Measurements from ENCODE around the gene TBX4. TPM values are rescaled to one million over a fixed set of nuclear protein-coding genes. Genes with fewer than 3 reads are reported as not detected.
A peak's percentile ranks its signal among the peaks of the same experiment; 100 is the strongest.

The TBX4 gene
- polyA plus RNA-seq, 6 donors from 2014 or later, result not detected

GRCh38 chr17:61409301-61410112, 42.7 kb upstream of the TBX4 start:
- DNase-seq, result peak; percentile 52
- no peak overlapping the region for H3K27ac Mint-ChIP-seq
- H3K4me3 Mint-ChIP-seq, result peak overlapping the region; percentile 79 to 90 (median 83)
- H3K4me1 Mint-ChIP-seq, result peaks cover 22 to 36% (median 35%) of the 10 kb centered on the region in 3 donors
- H3K9me3 Mint-ChIP-seq, result no peaks in the 10 kb centered on the region
- ATAC-seq (ENCODE audit: low read depth in 2 of 2), result peak; percentile 33 to 44
- H3K36me3 Mint-ChIP-seq, result no peaks in the 10 kb centered on the region
- peaks cover 47 to 63% (median 53%) of the 10 kb centered on the region in 3 donors for H3K27me3 Mint-ChIP-seq

- H3K27me3 Mint-ChIP-seq, result peaks cover 47 to 66% (median 56%) of the 10 kb centered on the region in 3 donors
- ATAC-seq (ENCODE audit: low read depth in 2 of 2) (peak; percentile 54 to 59), DNase-seq (peak; percentile 66)
- peaks cover 22 to 36% (median 35%) of the 10 kb centered on the region in 3 donors for H3K4me1 Mint-ChIP-seq
- H3K36me3 Mint-ChIP-seq, result no peaks in the 10 kb centered on the region
- no peaks in the 10 kb centered on the region for H3K9me3 Mint-ChIP-seq
- H3K4me3 Mint-ChIP-seq, result peak overlapping the region; percentile 77 to 87 (median 83)
- H3K27ac Mint-ChIP-seq, result peak overlapping the region in 3 of 6 donors; percentile 61 to 79 (median 77)
Observed at GRCh38 chr17:61410141-61411010, 41.8 kb upstream of the TBX4 start.

- ATAC-seq (ENCODE audit: low read depth in 2 of 2) (no peak), DNase-seq (no peak)
- Mint-ChIP-seq H3K9me3 (no peaks in the 10 kb centered on the region), H3K27me3 (peaks cover 50 to 71% (median 57%) of the 10 kb centered on the region in 3 donors), H3K4me3 (peak overlapping the region; percentile 77 to 91 (median 84)), H3K36me3 (no peaks in the 10 kb centered on the region), H3K4me1 (peaks cover 22 to 36% (median 35%) of the 10 kb centered on the region in 3 donors), H3K27ac (no peak overlapping the region)
Observed at GRCh38 chr17:61411011-61411260, 41.3 kb upstream of the TBX4 start.

GRCh38 chr17:61411261-61412142, 40.7 kb upstream of the TBX4 start:
- Mint-ChIP-seq H3K36me3 (no peaks in the 10 kb centered on the region), H3K4me1 (peaks cover 21 to 36% (median 32%) of the 10 kb centered on the region in 3 donors), H3K27me3 (peaks cover 49 to 69% (median 57%) of the 10 kb centered on the region in 3 donors), H3K27ac (no peak overlapping the region), H3K4me3 (peak overlapping the region; percentile 51 to 91 (median 78)), H3K9me3 (no peaks in the 10 kb centered on the region)
- DNase-seq, result no peak
- ATAC-seq (ENCODE audit: low read depth in 2 of 2), result no peak

- no peak overlapping the region for H3K27ac Mint-ChIP-seq
- ATAC-seq (ENCODE audit: low read depth in 2 of 2) (peak; percentile 71 to 75), DNase-seq (peak; percentile 82)
- H3K4me3 Mint-ChIP-seq, result peak overlapping the region; percentile 47 to 88 (median 76)
- peaks cover 45 to 69% (median 56%) of the 10 kb centered on the region in 3 donors for H3K27me3 Mint-ChIP-seq
- H3K36me3 Mint-ChIP-seq, result no peaks in the 10 kb centered on the region
- H3K4me1 Mint-ChIP-seq, result peaks cover 23 to 33% (median 31%) of the 10 kb centered on the region in 3 donors
- no peaks in the 10 kb centered on the region for H3K9me3 Mint-ChIP-seq
Observed at GRCh38 chr17:61412143-61412859, 39.9 kb upstream of the TBX4 start.

GRCh38 chr17:61412860-61413660, 39.2 kb upstream of the TBX4 start:
- H3K27me3 Mint-ChIP-seq, result peaks cover 38 to 66% (median 52%) of the 10 kb centered on the region in 3 donors
- peak in 1 of 2 donors; percentile 7 for ATAC-seq (ENCODE audit: low read depth in 2 of 2)

GRCh38 chr17:61413661-61414126, 38.5 kb upstream of the TBX4 start:
- H3K4me1 Mint-ChIP-seq, result peaks cover 17 to 24% (median 18%) of the 10 kb centered on the region in 3 donors
- H3K27ac Mint-ChIP-seq, result no peak overlapping the region
- no peak for ATAC-seq (ENCODE audit: low read depth in 2 of 2)
- DNase-seq, result no peak
- H3K9me3 Mint-ChIP-seq, result no peaks in the 10 kb centered on the region
- peaks cover 40 to 66% (median 49%) of the 10 kb centered on the region in 3 donors for H3K27me3 Mint-ChIP-seq
- H3K36me3 Mint-ChIP-seq, result no peaks in the 10 kb centered on the region
- H3K4me3 Mint-ChIP-seq, result peak overlapping the region in 7 of 8 donors; percentile 51 to 79 (median 70)

More at GRCh38 chr17:61412860-61413660, 39.2 kb upstream of the TBX4 start:
- Mint-ChIP-seq H3K4me3 (peak overlapping the region; percentile 51 to 84 (median 71)), H3K27ac (peak overlapping the region in 1 of 6 donors; percentile 33), H3K9me3 (no peaks in the 10 kb centered on the region), H3K36me3 (no peaks in the 10 kb centered on the region), H3K4me1 (peaks cover 23 to 26% (median 23%) of the 10 kb centered on the region in 3 donors)
- no peak for DNase-seq

- ATAC-seq (ENCODE audit: low read depth in 2 of 2), result no peak
Observed at GRCh38 chr17:61414141-61414935, 37.9 kb upstream of the TBX4 start.

GRCh38 chr17:61414936-61415251, 37.3 kb upstream of the TBX4 start:
- Mint-ChIP-seq H3K4me1 (peaks cover 15 to 19% (median 16%) of the 10 kb centered on the region in 3 donors), H3K4me3 (peak overlapping the region in 1 of 8 donors; percentile 38)
- ATAC-seq (ENCODE audit: low read depth in 2 of 2), result no peak

More at GRCh38 chr17:61414141-61414935, 37.9 kb upstream of the TBX4 start:
- H3K36me3 Mint-ChIP-seq, result no peaks in the 10 kb centered on the region
- no peak for DNase-seq
- peak overlapping the region in 2 of 8 donors; percentile 15 to 53 for H3K4me3 Mint-ChIP-seq
- no peaks in the 10 kb centered on the region for H3K9me3 Mint-ChIP-seq
- peaks cover 40 to 70% (median 52%) of the 10 kb centered on the region in 3 donors for H3K27me3 Mint-ChIP-seq
- no peak overlapping the region for H3K27ac Mint-ChIP-seq
- peaks cover 15 to 21% (median 16%) of the 10 kb centered on the region in 3 donors for H3K4me1 Mint-ChIP-seq

GRCh38 chr17:61415374-61416210, 36.6 kb upstream of the TBX4 start:
- Mint-ChIP-seq H3K9me3 (no peaks in the 10 kb centered on the region), H3K27me3 (peaks cover 37 to 74% (median 57%) of the 10 kb centered on the region in 3 donors), H3K27ac (no peak overlapping the region), H3K4me1 (peaks cover 8 to 12% (median 11%) of the 10 kb centered on the region in 3 donors), H3K36me3 (no peaks in the 10 kb centered on the region), H3K4me3 (peak overlapping the region in 2 of 8 donors; percentile 37 to 38)
- no peak for DNase-seq
- ATAC-seq (ENCODE audit: low read depth in 2 of 2), result no peak

More at GRCh38 chr17:61414936-61415251, 37.3 kb upstream of the TBX4 start:
- Mint-ChIP-seq H3K27ac (no peak overlapping the region), H3K27me3 (peaks cover 39 to 74% (median 57%) of the 10 kb centered on the region in 3 donors), H3K9me3 (no peaks in the 10 kb centered on the region), H3K36me3 (no peaks in the 10 kb centered on the region)
- DNase-seq, result no peak

Measured in naive B cell (primary cell).